ENCODE results near the gene NRXN3. TPM values are rescaled to one million over a fixed set of nuclear protein-coding genes. Genes with fewer than 3 reads are reported as not detected.

Gene NRXN3
- total RNA-seq, 1 experiment from 2014 or later, result 0.11 TPM

GRCh38 chr14:79663453-79663852 lies 1493.3 kb downstream of the NRXN3 start:
- DNase-seq (ENCODE audit: low read depth), result no peak

- DNase-seq (ENCODE audit: low read depth), result no peak
These were observed 1495.4 kb downstream of the NRXN3 start for GRCh38 chr14:79665556-79665955.

GRCh38 chr14:79668951-79669350 lies 1498.8 kb downstream of the NRXN3 start:
- DNase-seq (ENCODE audit: low read depth), result no peak

- no peak for DNase-seq (ENCODE audit: low read depth)
These were observed 1500.6 kb downstream of the NRXN3 start for GRCh38 chr14:79670811-79671210.

GRCh38 chr14:79680087-79680486 lies 1509.9 kb downstream of the NRXN3 start:
- DNase-seq (ENCODE audit: low read depth), result no peak

GRCh38 chr14:79686196-79686595 lies 1516.0 kb downstream of the NRXN3 start:
- DNase-seq (ENCODE audit: low read depth), result no peak

GRCh38 chr14:79690960-79691359 lies 1520.8 kb downstream of the NRXN3 start:
- no peak for DNase-seq (ENCODE audit: low read depth)

- DNase-seq (ENCODE audit: low read depth), result no peak
These were observed 1523.8 kb downstream of the NRXN3 start for GRCh38 chr14:79693935-79694334.

- DNase-seq (ENCODE audit: low read depth), result no peak
These were observed 1525.1 kb downstream of the NRXN3 start for GRCh38 chr14:79695307-79695706.

GRCh38 chr14:79698298-79698711 lies 1528.1 kb downstream of the NRXN3 start:
- DNase-seq (ENCODE audit: low read depth), result no peak

- no peak for DNase-seq (ENCODE audit: low read depth)
These were observed 1529.0 kb downstream of the NRXN3 start for GRCh38 chr14:79699206-79699605.

- DNase-seq (ENCODE audit: low read depth), result no peak
These were observed 1531.2 kb downstream of the NRXN3 start for GRCh38 chr14:79701371-79701770.

- DNase-seq (ENCODE audit: low read depth), result no peak
These were observed 1532.0 kb downstream of the NRXN3 start for GRCh38 chr14:79702197-79702596.

GRCh38 chr14:79703209-79703608 lies 1533.0 kb downstream of the NRXN3 start:
- DNase-seq (ENCODE audit: low read depth), result no peak

GRCh38 chr14:79704041-79704807 lies 1534.1 kb downstream of the NRXN3 start:
- no peak for DNase-seq (ENCODE audit: low read depth)

- DNase-seq (ENCODE audit: low read depth), result no peak
These were observed 1535.1 kb downstream of the NRXN3 start for GRCh38 chr14:79705126-79705894.

- DNase-seq (ENCODE audit: low read depth), result no peak
These were observed 1536.2 kb downstream of the NRXN3 start for GRCh38 chr14:79706382-79706781.

GRCh38 chr14:79708426-79709388 lies 1538.5 kb downstream of the NRXN3 start:
- peak; percentile 2 for DNase-seq (ENCODE audit: low read depth)

- DNase-seq (ENCODE audit: low read depth), result no peak
These were observed 1539.4 kb downstream of the NRXN3 start for GRCh38 chr14:79709573-79709972.

GRCh38 chr14:79712302-79712950 lies 1542.3 kb downstream of the NRXN3 start:
- DNase-seq (ENCODE audit: low read depth), result no peak

GRCh38 chr14:79721399-79722084 lies 1551.4 kb downstream of the NRXN3 start:
- DNase-seq (ENCODE audit: low read depth), result no peak
